GM21737 (cell line): Measurements from ENCODE around the gene IFNAR1.
"Not testable (repeated sequence)": the region's sequence is repeated elsewhere in the genome, so short reads cannot be mapped to it uniquely, and the experiment has no call there.

ENCODE experiments used
- ATAC-seq: cut with Tn5 transposase; IDR thresholded peaks from one replicate; pipeline ENCODE4 v1.9.1; 2021; ENCODE audit warnings: mild to moderate bottlenecking, moderate library complexity; ENCODE audit not compliant: unreplicated experiment

Gene IFNAR1

GRCh38 chr21:33374450-33375096 lies 49.8 kb downstream of the IFNAR1 start:
- ATAC-seq: no peak

GRCh38 chr21:33375101-33375644 lies 50.4 kb downstream of the IFNAR1 start:
- no peak for ATAC-seq

- ATAC-seq: no peak
Observed at GRCh38 chr21:33377221-33377920, 52.6 kb downstream of the IFNAR1 start.

- no peak for ATAC-seq
Observed at GRCh38 chr21:33378081-33378480, 53.3 kb downstream of the IFNAR1 start.

- not testable (repeated sequence) for ATAC-seq
Observed at GRCh38 chr21:33379934-33380333, 55.2 kb downstream of the IFNAR1 start.

- ATAC-seq: peak; percentile 57
Observed at GRCh38 chr21:33380483-33380998, 55.8 kb downstream of the IFNAR1 start.

- not testable (repeated sequence) for ATAC-seq
Observed at GRCh38 chr21:33381381-33381780, 56.6 kb downstream of the IFNAR1 start.

GRCh38 chr21:33383056-33383888 lies 58.5 kb downstream of the IFNAR1 start:
- ATAC-seq: peak; percentile 68

GRCh38 chr21:33384841-33385331 lies 60.1 kb downstream of the IFNAR1 start:
- ATAC-seq: no peak

- no peak for ATAC-seq
Observed at GRCh38 chr21:33386222-33386784, 61.5 kb downstream of the IFNAR1 start.

GRCh38 chr21:33387294-33387693 lies 62.5 kb downstream of the IFNAR1 start:
- no peak for ATAC-seq

- no peak for ATAC-seq
Observed at GRCh38 chr21:33388188-33388587, 63.4 kb downstream of the IFNAR1 start.

- no peak for ATAC-seq
Observed at GRCh38 chr21:33390479-33390878, 65.7 kb downstream of the IFNAR1 start.

GRCh38 chr21:33391656-33392055 lies 66.9 kb downstream of the IFNAR1 start:
- ATAC-seq: no peak

- ATAC-seq: no peak
Observed at GRCh38 chr21:33392284-33392985, 67.7 kb downstream of the IFNAR1 start.

GRCh38 chr21:33393348-33393747 lies 68.6 kb downstream of the IFNAR1 start:
- no peak for ATAC-seq

- ATAC-seq: no peak
Observed at GRCh38 chr21:33394260-33394659, 69.5 kb downstream of the IFNAR1 start.

GRCh38 chr21:33395891-33396331 lies 71.1 kb downstream of the IFNAR1 start:
- no peak for ATAC-seq

GRCh38 chr21:33396436-33396835 lies 71.7 kb downstream of the IFNAR1 start:
- ATAC-seq: no peak

- ATAC-seq: no peak
Observed at GRCh38 chr21:33396951-33397350, 72.2 kb downstream of the IFNAR1 start.
